Esophagus muscularis mucosa (tissue), 4 donors: ENCODE measurements around the gene RAD51B. TPM values are rescaled to one million over a fixed set of nuclear protein-coding genes. Genes with fewer than 3 reads are reported as not detected.

Experiments
- DNase-seq: peaks from one replicate; pipeline ENCODE4 v3.0.0-alpha.2; 2017; ENCODE audit errors: extremely low spot score
- H3K27ac ChIP-seq, 4 donors: fragments of 200-600 bp; sonication (generic); replicated peaks in 1 of 4; 1 replicate in 3 of 4; 2 replicates in 1 of 4; pipeline ENCODE4 v1.5.1; 2016 to 2019; ENCODE audit warnings: mild to moderate bottlenecking in 1 of 4
- H3K27me3 ChIP-seq, 4 donors: fragments of 200-600 bp; sonication (generic); one replicate each; pipeline versions ENCODE4 v1.5.1 to v1.6.0; 2016 to 2019
- H3K36me3 ChIP-seq, 4 donors: fragments of 200-600 bp; sonication (generic); one replicate each; pipeline ENCODE4 v1.5.1; 2016 to 2019
- H3K4me1 ChIP-seq, 4 donors: fragments of 200-600 bp; sonication (generic); one replicate each; pipeline ENCODE4 v1.5.1; 2016 to 2019
- H3K4me3 ChIP-seq, 4 donors: fragments of 200-600 bp; sonication (generic); 1 replicate in 2 of 4; 2 replicates in 2 of 4; pipeline ENCODE4 v1.5.1; 2016 to 2019; ENCODE audit warnings: mild to moderate bottlenecking in 4 of 4, moderate library complexity in 1 of 4
- H3K9me3 ChIP-seq, 4 donors: fragments of 200-600 bp; sonication (generic); 1 replicate in 3 of 4; 2 replicates in 1 of 4; pipeline ENCODE4 v1.5.1; 2016 to 2019
- CTCF ChIP-seq, 3 experiments: fragments of 200-600 bp in 2 of 3; fragments of 450-650 bp in 1 of 3; sonication (generic) in 2 of 3; IDR thresholded peaks; one replicate each; pipeline ENCODE4 v1.5.1; 2017 to 2019; ENCODE audit warnings: antibody characterized with exemption in 3 of 3, mild to moderate bottlenecking in 2 of 3, moderate library complexity in 1 of 3
- EP300 ChIP-seq: sonication (generic); formaldehyde crosslinking; IDR thresholded peaks from one replicate; pipeline ENCODE4 v1.6.1; 2017; ENCODE audit warnings: antibody characterized with exemption
- POLR2A ChIP-seq: fragments of 450-650 bp; IDR thresholded peaks from one replicate; pipeline ENCODE4 v1.6.1; 2017; ENCODE audit warnings: antibody characterized with exemption, moderate library complexity, mild to moderate bottlenecking, low read depth
- POLR2AphosphoS5 ChIP-seq, 2 donors: sonication (generic); formaldehyde crosslinking; IDR thresholded peaks; one replicate each; pipeline ENCODE4 v1.6.1; 2017; ENCODE audit warnings: antibody characterized with exemption in 2 of 2
- WGBS: methylation state at CpG from one replicate; pipeline ENCODE4 v1.1.5; 2018; 5-methylcytosine and 5-hydroxymethylcytosine counted together
- intact Hi-C: fragments of 100-400 bp; cut with DNase I; formaldehyde crosslinking; loops from one replicate; pipeline ENCODE4 v1.15.1; 2023
- total RNA-seq, 4 donors: library from RNA; depleted of rRNA; stranded (reverse); fragments of >200 nt; gene quantifications; one replicate each; pipeline versions ENCODE4 v1.1.0 to v1.2.1, GENCODE V29; 2016

Gene RAD51B
- total RNA-seq, 4 donors from 2014 or later = 2.8 to 11.1 (median 5.1) TPM

GRCh38 chr14:68676511-68676943 is 856.9 kb downstream of the RAD51B start:
- Histone ChIP-seq H3K4me3 (no peak overlapping the region), H3K4me1 (peaks cover 30 to 44% (median 34%) of the 10 kb centered on the region in 4 donors), H3K27me3 (no peaks in the 10 kb centered on the region), H3K27ac (no peak overlapping the region), H3K9me3 (no peaks in the 10 kb centered on the region), H3K36me3 (no peaks in the 10 kb centered on the region)
- intact Hi-C loops = no loop called here
- no peak for DNase-seq
- no peak for TF ChIP-seq POLR2AphosphoS5 (IDR thresholded peaks at IDR 0.05)
- no peak for TF ChIP-seq EP300
- TF ChIP-seq CTCF (IDR thresholded peaks at IDR 0.05) = no peak
- TF ChIP-seq POLR2A = no peak
- WGBS = 92% methylated on average over 7 of the region's 11 CpGs

- no peak overlapping the region for H3K27ac ChIP-seq
- TF ChIP-seq POLR2A (no peak), EP300 (no peak), CTCF (IDR thresholded peaks at IDR 0.05) (no peak), POLR2AphosphoS5 (IDR thresholded peaks at IDR 0.05) (no peak)
- DNase-seq = no peak
- peaks cover 30 to 44% (median 34%) of the 10 kb centered on the region in 4 donors for H3K4me1 ChIP-seq
- 91% methylated on average over 7 of the region's 7 CpGs for WGBS
- H3K9me3 ChIP-seq = no peaks in the 10 kb centered on the region
- H3K27me3 ChIP-seq = no peaks in the 10 kb centered on the region
- H3K36me3 ChIP-seq = no peaks in the 10 kb centered on the region
- intact Hi-C loops = no loop called here
- no peak overlapping the region for H3K4me3 ChIP-seq
These were observed 857.9 kb downstream of the RAD51B start for GRCh38 chr14:68677476-68677875.

- TF ChIP-seq POLR2A = no peak
- no peak for TF ChIP-seq CTCF (IDR thresholded peaks at IDR 0.05)
- TF ChIP-seq POLR2AphosphoS5 (IDR thresholded peaks at IDR 0.05) = no peak
- TF ChIP-seq EP300 = no peak
- no peak overlapping the region for H3K27ac ChIP-seq
- no peak for DNase-seq
- H3K9me3 ChIP-seq = no peaks in the 10 kb centered on the region
- intact Hi-C loops = no loop called here
- peaks cover 28 to 44% (median 34%) of the 10 kb centered on the region in 4 donors for H3K4me1 ChIP-seq
- H3K4me3 ChIP-seq = no peak overlapping the region
- H3K36me3 ChIP-seq = no peaks in the 10 kb centered on the region
- no peaks in the 10 kb centered on the region for H3K27me3 ChIP-seq
- WGBS = 97% methylated on average over 11 of the region's 11 CpGs
These were observed 858.3 kb downstream of the RAD51B start for GRCh38 chr14:68677901-68678300.

- Histone ChIP-seq H3K27ac (no peak overlapping the region), H3K4me3 (no peak overlapping the region), H3K36me3 (no peaks in the 10 kb centered on the region), H3K9me3 (no peaks in the 10 kb centered on the region), H3K27me3 (no peaks in the 10 kb centered on the region), H3K4me1 (peaks cover 31 to 44% (median 35%) of the 10 kb centered on the region in 4 donors)
- WGBS = no CpG with 5 or more reads among the region's 1 CpG
- TF ChIP-seq EP300 = no peak
- no peak for TF ChIP-seq CTCF (IDR thresholded peaks at IDR 0.05)
- no peak for TF ChIP-seq POLR2A
- TF ChIP-seq POLR2AphosphoS5 (IDR thresholded peaks at IDR 0.05) = no peak
- no peak for DNase-seq
- intact Hi-C loops = no loop called here
These were observed 858.9 kb downstream of the RAD51B start for GRCh38 chr14:68678471-68678870.

- peaks cover 40 to 51% (median 43%) of the 10 kb centered on the region in 4 donors for H3K4me1 ChIP-seq
- H3K27me3 ChIP-seq = no peaks in the 10 kb centered on the region
- H3K27ac ChIP-seq = peak overlapping the region in 1 of 4 donors; percentile 81
- H3K4me3 ChIP-seq = no peak overlapping the region
- TF ChIP-seq CTCF (IDR thresholded peaks at IDR 0.05) = no peak
- no peak for TF ChIP-seq EP300
- TF ChIP-seq POLR2AphosphoS5 (IDR thresholded peaks at IDR 0.05) = no peak
- no peak for TF ChIP-seq POLR2A
- no peak for DNase-seq
- intact Hi-C loops = no loop called here
- no peaks in the 10 kb centered on the region for H3K36me3 ChIP-seq
- no peaks in the 10 kb centered on the region for H3K9me3 ChIP-seq
These were observed 859.7 kb downstream of the RAD51B start for GRCh38 chr14:68679301-68679700.
